T-cell (primary cell): ENCODE data around the gene FBLL1. TPM values are rescaled to one million over a fixed set of nuclear protein-coding genes. Genes with fewer than 3 reads are reported as not detected.
"Not testable (repeated sequence)": the region's sequence is repeated elsewhere in the genome, so short reads cannot be mapped to it uniquely, and the experiment has no call there.

Experiments used
- ATAC-seq, 4 experiments: fragments of 200-7000 bp in 3 of 4; fragments of 150-1000 bp in 1 of 4; cut with Tn5 transposase; replicated peaks in 1 of 4; 1 replicate in 3 of 4; 2 replicates in 1 of 4; pipeline ENCODE4 v1.10.0; 2021; ENCODE audit warnings: moderate library complexity in 3 of 4, mild to moderate bottlenecking in 2 of 4, moderate number of reproducible peaks in 1 of 4
- CTCF ChIA-PET, 2 donors: fragments of 300-600 bp; sonication (Branson Sonifier 250); formaldehyde crosslinking; loops; one replicate each; lab custom pipeline; 2022; ENCODE audit warnings: antibody characterized with exemption in 2 of 2; lab: Charles Lee
- POLR2A ChIA-PET, 2 donors: fragments of 300-600 bp; sonication (Branson Sonifier 250); formaldehyde crosslinking; loops; one replicate each; lab custom pipeline; 2022; ENCODE audit warnings: antibody characterized with exemption in 2 of 2; lab: Charles Lee
- DNase-seq, 35 experiments: peaks; one replicate each; pipeline versions ENCODE4 v3.0.0 to v3.0.0-alpha.2; 2013 to 2023
- H3K27ac ChIP-seq: one replicate; pipeline ENCODE4 v1.5.1; 2013; ENCODE audit warnings: low read length
- H3K27me3 ChIP-seq, 2 experiments: replicated peaks in 1 of 2; 1 replicate in 1 of 2; 2 replicates in 1 of 2; pipeline versions ENCODE4 v1.6.1 to v1.7.0; 2013; ENCODE audit warnings: low read length in 1 of 2, mixed read lengths in 1 of 2; ENCODE audit not compliant: control insufficient read depth in 2 of 2, insufficient read depth in 2 of 2; ENCODE audit errors: extremely low read depth in 1 of 2
- H3K36me3 ChIP-seq, 2 donors: 1 replicate in 1 of 2; 2 replicates in 1 of 2; pipeline versions ENCODE4 v1.6.1 to v1.7.0; 2013; ENCODE audit warnings: low read length in 1 of 2; ENCODE audit not compliant: control insufficient read depth in 2 of 2, insufficient read depth in 1 of 2; ENCODE audit errors: extremely low read depth in 1 of 2
- H3K4me1 ChIP-seq, 2 experiments: 1 replicate in 1 of 2; 2 replicates in 1 of 2; pipeline versions ENCODE4 v1.6.1 to v1.7.0; 2013; ENCODE audit warnings: low read length in 2 of 2, mixed read lengths in 1 of 2; ENCODE audit not compliant: insufficient read depth in 2 of 2, control insufficient read depth in 1 of 2; ENCODE audit errors: extremely low read depth in 1 of 2
- H3K4me3 ChIP-seq, 2 donors: 1 replicate in 1 of 2; 2 replicates in 1 of 2; pipeline versions ENCODE4 v1.5.1 to v1.7.0; 2013; ENCODE audit warnings: mild to moderate bottlenecking in 2 of 2, low read length in 1 of 2, moderate library complexity in 1 of 2; ENCODE audit not compliant: control insufficient read depth in 1 of 2; ENCODE audit errors: extremely low read depth in 1 of 2
- H3K9me3 ChIP-seq: 2 replicates; pipeline ENCODE4 v1.7.0; 2013
- H3K27ac Mint-ChIP-seq, 2 donors: one replicate each; pipeline ENCODE4 v1.8.0; 2020 to 2021; ENCODE audit warnings: mild to moderate bottlenecking in 2 of 2, mixed read lengths in 2 of 2
- H3K27me3 Mint-ChIP-seq, 2 donors: one replicate each; pipeline ENCODE4 v1.8.0; 2021 to 2022; ENCODE audit warnings: mixed read lengths in 2 of 2
- H3K36me3 Mint-ChIP-seq: one replicate; pipeline ENCODE4 v1.8.0; 2021; ENCODE audit warnings: mixed read lengths
- H3K4me1 Mint-ChIP-seq, 3 donors: one replicate each; pipeline ENCODE4 v1.8.0; 2020 to 2022; ENCODE audit warnings: mixed read lengths in 3 of 3, mild to moderate bottlenecking in 1 of 3
- H3K4me3 Mint-ChIP-seq, 3 donors: one replicate each; pipeline ENCODE4 v1.8.0; 2020 to 2022; ENCODE audit warnings: mild to moderate bottlenecking in 3 of 3, mixed read lengths in 3 of 3, moderate library complexity in 3 of 3
- H3K9me3 Mint-ChIP-seq, 3 donors: one replicate each; pipeline ENCODE4 v1.8.0; 2020 to 2022; ENCODE audit warnings: mixed read lengths in 3 of 3
- WGBS: methylation state at CpG from one replicate; pipeline ENCODE4 v1.1.5; 2013; ENCODE audit warnings: missing lambda C conversion rate; ENCODE audit not compliant: insufficient coverage; 5-methylcytosine and 5-hydroxymethylcytosine counted together
- total RNA-seq, 35 experiments: library from RNA in 6 of 35; stranded (reverse) in 6 of 35; fragments of 120-200 nt in 1 of 35; gene quantifications; one replicate each; pipeline versions ENCODE4 v1.2.1 to v1.2.4 and lab custom pipeline; 2013 to 2026

Gene FBLL1
- total RNA-seq, 5 donors from 2014 or later (not counting 1 experiment from before 2014, with no cell fraction given), result 0.18 TPM; not detected in 4

GRCh38 chr5:168563959-168564358 is 34.9 kb downstream of the FBLL1 start:
- Histone ChIP-seq H3K27ac (no peak overlapping the region), H3K4me1 (no peaks in the 10 kb centered on the region), H3K27me3 (no peaks in the 10 kb centered on the region), H3K9me3 (no peaks in the 10 kb centered on the region), H3K4me3 (no peak overlapping the region), H3K36me3 (peaks cover 0 to 50% of the 10 kb centered on the region in 2 donors)
- Mint-ChIP-seq H3K4me1 (peaks cover 6 to 13% (median 12%) of the 10 kb centered on the region in 3 donors), H3K27ac (no peak overlapping the region), H3K4me3 (no peak overlapping the region), H3K9me3 (no peaks in the 10 kb centered on the region), H3K36me3 (peaks cover 53% of the 10 kb centered on the region), H3K27me3 (no peaks in the 10 kb centered on the region)
- no peak for ATAC-seq
- POLR2A ChIA-PET, result no interaction called here
- CTCF ChIA-PET, result no interaction called here
- DNase-seq, result no peak
- WGBS, result no CpG with 5 or more reads among the region's 1 CpG

- CTCF ChIA-PET, result interaction anchor here in 1 of 2 donors (0.7 kb wide), 1 partner anchor 1138 kb away, joined by 6 read pairs; no protein-coding TSS in a partner anchor
Measured at GRCh38 chr5:168568738-168569137, 39.6 kb downstream of the FBLL1 start.

DNA sequence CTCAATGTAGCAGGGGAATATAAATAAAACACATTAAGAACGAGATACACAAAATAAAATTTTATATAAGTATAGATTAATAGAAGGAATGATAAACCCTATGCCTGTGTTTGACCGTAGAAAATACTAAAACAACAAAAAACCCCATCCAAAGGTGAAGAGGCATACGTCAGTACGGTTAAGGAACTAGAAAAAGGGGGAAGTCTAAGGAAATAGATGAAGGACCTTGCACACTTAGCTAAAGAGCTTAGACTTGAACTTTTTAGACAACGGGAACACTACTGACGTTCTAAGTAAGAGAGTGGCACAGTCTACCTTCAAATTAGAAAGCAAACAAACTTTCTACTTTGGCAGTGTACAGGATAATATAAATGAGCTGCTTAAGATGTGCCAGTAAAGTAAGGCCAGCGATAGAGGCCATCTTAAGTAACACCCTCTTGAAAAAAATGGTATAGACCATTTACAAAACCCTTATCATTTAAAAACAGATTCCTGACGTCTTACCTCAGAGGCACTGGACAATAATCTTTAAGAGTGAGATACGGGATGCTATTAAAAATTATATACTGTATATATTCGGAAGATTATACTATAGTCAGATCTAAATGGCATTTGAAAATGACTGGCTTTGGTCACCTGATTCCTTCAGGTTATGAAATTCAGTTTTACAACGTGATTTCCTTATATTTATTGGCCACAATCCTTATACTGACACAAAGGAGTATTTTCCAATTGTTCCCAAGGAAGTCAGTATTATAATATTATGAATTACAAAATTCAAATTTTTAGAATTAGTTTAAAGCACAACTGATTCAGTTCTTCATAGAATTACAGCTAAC is 41.6 kb downstream of the FBLL1 start:
- Mint-ChIP-seq H3K4me1 (peaks cover 27 to 32% (median 29%) of the 10 kb centered on the region in 3 donors), H3K4me3 (no peak overlapping the region), H3K36me3 (peaks cover 28% of the 10 kb centered on the region), H3K9me3 (no peaks in the 10 kb centered on the region), H3K27me3 (no peaks in the 10 kb centered on the region), H3K27ac (no peak overlapping the region)
- Histone ChIP-seq H3K4me1 (no peaks in the 10 kb centered on the region), H3K27me3 (no peaks in the 10 kb centered on the region), H3K36me3 (peaks cover 0 to 25% of the 10 kb centered on the region in 2 donors), H3K9me3 (no peaks in the 10 kb centered on the region), H3K4me3 (no peak overlapping the region), H3K27ac (no peak overlapping the region)
- CTCF ChIA-PET, result no interaction called here
- no CpG with 5 or more reads among the region's 11 CpGs for WGBS
- DNase-seq (no peak), ATAC-seq (no peak)
- POLR2A ChIA-PET, result no interaction called here

More at GRCh38 chr5:168568738-168569137, 39.6 kb downstream of the FBLL1 start:
- Histone ChIP-seq H3K9me3 (no peaks in the 10 kb centered on the region), H3K4me3 (no peak overlapping the region), H3K4me1 (no peaks in the 10 kb centered on the region), H3K27me3 (no peaks in the 10 kb centered on the region), H3K27ac (no peak overlapping the region), H3K36me3 (peaks cover 0 to 31% of the 10 kb centered on the region in 2 donors)
- ATAC-seq (no peak), DNase-seq (no peak)
- Mint-ChIP-seq H3K27ac (no peak overlapping the region), H3K36me3 (peaks cover 35% of the 10 kb centered on the region), H3K9me3 (no peaks in the 10 kb centered on the region), H3K4me3 (no peak overlapping the region), H3K4me1 (peaks cover 21 to 27% (median 27%) of the 10 kb centered on the region in 3 donors), H3K27me3 (no peaks in the 10 kb centered on the region)
- POLR2A ChIA-PET, result interaction anchor here in 1 of 2 donors (0.6 kb wide), 3 partner anchors 11 to 23 kb away, joined by 4 to 6 read pairs (median 5); no protein-coding TSS in a partner anchor
- no CpG with 5 or more reads among the region's 6 CpGs for WGBS

DNA sequence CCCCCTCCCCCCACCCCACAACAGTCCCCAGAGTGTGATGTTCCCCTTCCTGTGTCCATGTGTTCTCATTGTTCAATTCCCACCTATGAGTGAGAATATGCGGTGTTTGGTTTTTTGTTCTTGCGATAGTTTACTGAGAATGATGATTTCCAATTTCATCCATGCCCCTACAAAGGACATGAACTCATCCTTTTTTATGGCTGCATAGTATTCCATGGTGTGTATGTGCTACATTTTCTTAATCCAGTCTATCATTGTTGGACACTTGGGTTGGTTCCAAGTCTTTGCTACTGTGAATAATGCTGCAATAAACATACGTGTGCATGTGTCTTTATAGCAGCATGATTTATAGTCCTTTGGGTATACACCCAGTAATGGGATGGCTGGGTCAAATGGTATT is 44.6 kb downstream of the FBLL1 start:
- H3K4me3 Mint-ChIP-seq, CTCF ChIA-PET, H3K36me3 ChIP-seq, H3K27me3 ChIP-seq, H3K27ac Mint-ChIP-seq, H3K27me3 Mint-ChIP-seq, H3K36me3 Mint-ChIP-seq, ATAC-seq, H3K27ac ChIP-seq, H3K9me3 Mint-ChIP-seq, DNase-seq, H3K9me3 ChIP-seq, POLR2A ChIA-PET, H3K4me3 ChIP-seq: not testable (repeated sequence)
- no CpG with 5 or more reads among the region's 3 CpGs for WGBS
- peaks cover 48 to 51% (median 50%) of the 10 kb centered on the region in 3 donors for H3K4me1 Mint-ChIP-seq
- H3K4me1 ChIP-seq, result peaks cover 8 to 12% of the 10 kb centered on the region in 2 experiments

DNA sequence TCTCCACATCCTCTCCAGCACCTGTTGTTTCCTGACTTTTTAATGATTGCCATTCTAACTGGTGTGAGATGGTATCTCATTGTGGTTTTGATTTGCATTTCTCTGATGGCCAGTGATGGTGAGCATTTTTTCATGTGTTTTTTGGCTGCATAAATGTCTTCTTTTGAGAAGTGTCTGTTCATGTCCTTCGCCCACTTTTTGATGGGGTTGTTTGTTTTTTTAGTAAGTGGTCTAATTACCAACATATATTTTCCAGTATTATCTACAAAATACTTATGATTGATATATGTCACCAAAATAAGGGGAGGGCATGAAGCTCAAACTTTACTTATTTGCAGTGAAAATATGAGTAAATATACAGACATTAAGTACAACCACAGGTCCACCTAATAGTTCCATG is 45.1 kb downstream of the FBLL1 start:
- H3K9me3 Mint-ChIP-seq, POLR2A ChIA-PET, H3K4me3 Mint-ChIP-seq, H3K36me3 ChIP-seq, H3K27ac ChIP-seq, H3K9me3 ChIP-seq, H3K36me3 Mint-ChIP-seq, H3K27me3 ChIP-seq, DNase-seq, CTCF ChIA-PET, ATAC-seq, H3K27ac Mint-ChIP-seq, H3K4me3 ChIP-seq, H3K27me3 Mint-ChIP-seq: not testable (repeated sequence)
- H3K4me1 Mint-ChIP-seq, result peaks cover 49 to 51% (median 50%) of the 10 kb centered on the region in 3 donors
- peaks cover 8 to 16% of the 10 kb centered on the region in 2 experiments for H3K4me1 ChIP-seq
- WGBS, result no CpG with 5 or more reads among the region's 1 CpG

DNA sequence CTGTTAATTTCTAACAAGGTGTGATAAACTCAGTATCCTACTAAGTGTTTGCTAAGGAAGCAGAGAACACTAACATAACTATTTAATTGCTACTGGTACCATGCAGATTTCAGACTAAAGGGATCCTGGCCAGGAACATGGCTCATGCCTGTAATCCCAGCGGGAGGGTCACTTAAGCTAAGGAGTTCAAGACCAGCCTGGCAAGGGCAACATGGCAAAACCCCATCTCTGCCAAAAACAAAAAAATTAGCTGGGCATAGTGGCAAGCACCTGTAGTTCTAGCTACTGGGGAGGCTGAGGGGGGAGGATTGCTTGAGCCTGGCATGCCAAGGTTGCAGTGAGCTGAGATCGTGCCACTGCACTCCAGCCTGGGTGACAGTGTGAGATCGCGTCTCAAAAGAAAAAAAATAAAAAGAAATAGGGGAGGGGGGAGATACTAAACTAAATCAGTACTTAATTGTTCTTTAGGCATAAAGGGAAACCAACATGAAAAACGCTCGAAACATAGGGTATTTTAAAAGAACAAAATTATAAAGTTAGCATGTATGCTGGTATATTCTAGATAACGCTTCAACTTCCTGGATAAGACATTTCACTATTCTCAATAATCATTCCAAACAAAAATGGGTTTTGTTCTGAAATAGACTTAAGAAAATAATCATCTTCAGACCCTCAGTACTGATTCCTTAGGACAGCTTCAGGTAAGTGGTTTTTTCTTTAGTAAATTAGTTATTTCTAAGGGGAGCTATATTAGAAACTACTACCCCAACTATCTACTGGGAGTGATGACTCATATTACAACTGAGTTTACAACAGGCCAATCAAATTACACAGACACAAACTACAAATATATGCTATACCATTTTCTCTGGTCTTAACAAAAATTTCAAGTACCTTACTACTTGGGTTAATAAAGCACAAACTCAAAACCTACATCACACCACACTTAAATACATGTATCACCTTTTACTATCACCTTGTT is 46.6 kb downstream of the FBLL1 start:
- Mint-ChIP-seq H3K4me1 (peaks cover 55 to 61% (median 55%) of the 10 kb centered on the region in 3 donors), H3K9me3 (no peaks in the 10 kb centered on the region), H3K27ac (no peak overlapping the region), H3K36me3 (peaks cover 8% of the 10 kb centered on the region), H3K4me3 (no peak overlapping the region), H3K27me3 (no peaks in the 10 kb centered on the region)
- H3K27me3 ChIP-seq, result no peaks in the 10 kb centered on the region
- H3K9me3 ChIP-seq, result no peaks in the 10 kb centered on the region
- no peak overlapping the region for H3K27ac ChIP-seq
- H3K4me1 ChIP-seq, result peaks cover 8 to 24% of the 10 kb centered on the region in 2 experiments
- WGBS, result no CpG with 5 or more reads among the region's 7 CpGs
- DNase-seq (no peak), ATAC-seq (no peak)
- H3K36me3 ChIP-seq, result peaks cover 0 to 5% of the 10 kb centered on the region in 2 donors
- POLR2A ChIA-PET, result no interaction called here
- CTCF ChIA-PET, result interaction anchor here in 1 of 2 donors (0.7 kb wide), 1 partner anchor 37 kb away, joined by 5 read pairs; no protein-coding TSS in a partner anchor
- H3K4me3 ChIP-seq, result no peak overlapping the region
